Tongue (tissue), 2 donors: ENCODE results near the gene OR2T1. TPM values are rescaled to one million over a fixed set of nuclear protein-coding genes. Genes with fewer than 3 reads are reported as not detected.
"Not testable (repeated sequence)": the region's sequence is repeated elsewhere in the genome, so short reads cannot be mapped to it uniquely, and the experiment has no call there.

ENCODE experiments used
- DNase-seq: peaks from one replicate; pipeline ENCODE4 v3.0.0-alpha.2; 2015
- total RNA-seq: library from RNA; depleted of rRNA; stranded (reverse); fragments of >200 nt; gene quantifications from one replicate; pipeline ENCODE4 v1.2.3, GENCODE V29; 2014

OR2T1 gene, protein sequence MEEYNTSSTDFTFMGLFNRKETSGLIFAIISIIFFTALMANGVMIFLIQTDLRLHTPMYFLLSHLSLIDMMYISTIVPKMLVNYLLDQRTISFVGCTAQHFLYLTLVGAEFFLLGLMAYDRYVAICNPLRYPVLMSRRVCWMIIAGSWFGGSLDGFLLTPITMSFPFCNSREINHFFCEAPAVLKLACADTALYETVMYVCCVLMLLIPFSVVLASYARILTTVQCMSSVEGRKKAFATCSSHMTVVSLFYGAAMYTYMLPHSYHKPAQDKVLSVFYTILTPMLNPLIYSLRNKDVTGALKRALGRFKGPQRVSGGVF
- not detected for total RNA-seq

DNA sequence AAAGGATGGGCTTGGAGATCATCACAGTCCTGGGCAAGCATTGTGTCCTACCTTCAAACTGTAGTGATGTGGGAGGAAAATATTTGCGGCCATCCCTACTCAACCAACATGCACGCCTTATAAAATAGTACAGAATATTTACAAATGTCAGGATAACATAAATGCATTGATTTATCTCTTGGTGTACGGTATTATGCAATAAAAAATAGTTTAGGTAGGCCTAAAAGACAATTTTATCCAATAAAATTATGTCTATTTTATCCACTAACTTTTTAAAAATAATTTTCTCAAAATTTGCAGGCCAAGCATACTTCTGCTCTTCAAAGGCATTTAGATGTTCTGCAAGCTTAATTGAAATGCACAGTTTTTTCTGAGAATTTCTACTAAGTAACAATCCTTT is at the start of gene OR2T1:
Gene OR2T1, plus strand, starts transcription at position 301 of the 400 bp plus-strand sequence. CDS start 3,100 bp downstream, outside the sequence.
- DNase-seq: no peak

DNA sequence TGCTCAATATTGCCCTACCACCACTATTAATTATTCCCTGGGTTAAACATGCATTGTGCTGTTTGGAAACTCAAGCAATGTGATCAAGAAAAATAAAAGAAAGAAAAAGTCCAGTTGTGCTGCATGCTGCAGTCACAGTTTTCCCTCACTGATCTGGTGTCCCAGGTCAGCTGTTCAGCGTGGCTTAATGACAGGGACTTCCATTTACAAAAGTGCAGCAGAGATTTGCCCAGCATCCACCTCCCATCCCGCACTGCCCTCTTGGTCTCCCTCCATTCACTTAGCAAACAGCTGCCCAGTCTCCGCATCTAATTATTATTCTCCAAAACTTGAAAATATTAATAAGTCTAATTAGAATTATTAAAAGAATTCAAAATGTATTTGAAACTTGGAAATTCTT is 43.4 kb upstream of the OR2T1 start:
- no peak for DNase-seq

DNA sequence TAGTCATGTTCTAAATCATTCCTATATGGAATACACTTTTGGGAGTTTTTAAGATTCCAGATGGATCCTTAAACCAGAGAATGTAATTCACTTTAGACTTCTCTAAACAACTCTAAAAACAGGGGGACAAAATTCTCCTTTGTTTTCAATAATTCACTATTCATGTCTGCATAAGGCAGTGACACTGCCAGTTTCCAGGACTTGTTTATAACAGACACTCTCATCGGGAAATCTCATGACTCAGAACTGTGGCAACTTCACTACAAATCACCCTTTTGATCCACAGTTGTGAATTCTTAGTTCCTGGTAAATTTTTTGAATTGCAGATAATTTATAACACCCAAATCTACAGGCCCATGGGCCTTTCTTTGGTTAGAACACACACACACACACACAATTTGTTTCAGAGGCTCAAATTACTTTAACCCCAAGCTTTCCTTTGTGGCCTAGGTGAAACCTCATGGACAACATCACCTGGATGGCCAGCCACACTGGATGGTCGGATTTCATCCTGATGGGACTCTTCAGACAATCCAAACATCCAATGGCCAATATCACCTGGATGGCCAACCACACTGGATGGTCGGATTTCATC is 41.6 kb upstream of the OR2T1 start, which contains the start of gene OR2T4:
Gene OR2T4, plus strand, starts transcription at position 545 of the 595 bp plus-strand sequence. Its CDS starts 0 bp downstream, at position 545.
- DNase-seq: no peak

DNA sequence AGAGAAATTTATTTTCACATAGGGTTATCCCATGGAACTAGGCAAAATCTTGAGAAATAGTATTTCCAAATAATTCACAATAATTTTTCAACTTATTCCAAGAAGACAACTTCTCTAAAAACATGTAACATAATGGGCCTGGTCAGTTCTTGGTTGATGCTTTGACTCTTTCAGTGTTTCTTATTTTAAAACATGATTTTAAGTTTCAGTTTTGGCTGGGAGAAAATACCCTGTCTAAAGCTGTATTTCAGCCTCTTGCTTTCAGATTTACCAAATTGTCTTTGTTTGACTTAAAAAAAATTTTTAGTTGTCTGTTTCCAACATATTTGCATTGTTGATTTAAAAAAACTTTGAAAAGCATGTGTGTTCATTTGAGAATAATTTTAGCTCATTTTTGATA is 36.2 kb upstream of the OR2T1 start:
- no peak for DNase-seq

DNA sequence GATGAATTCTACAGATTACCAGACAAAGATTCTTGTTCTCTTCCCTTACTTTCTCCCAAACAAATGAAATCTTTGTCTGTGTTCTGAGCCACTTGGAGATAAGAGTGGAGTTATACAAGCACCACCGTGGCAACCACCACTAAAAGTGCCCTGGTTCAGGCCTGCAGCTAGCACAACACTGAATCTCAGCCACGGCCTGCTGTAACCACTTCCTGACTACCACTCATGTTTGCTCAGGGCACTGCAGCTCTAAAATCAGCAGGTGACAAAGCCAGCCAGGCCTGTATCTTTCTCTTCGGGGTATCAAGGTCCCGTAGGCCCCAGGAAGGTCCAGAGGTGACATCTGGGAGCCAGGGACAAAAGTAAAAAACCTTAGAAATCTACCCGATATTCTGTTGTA is 30.5 kb upstream of the OR2T1 start:
- no peak for DNase-seq

DNA sequence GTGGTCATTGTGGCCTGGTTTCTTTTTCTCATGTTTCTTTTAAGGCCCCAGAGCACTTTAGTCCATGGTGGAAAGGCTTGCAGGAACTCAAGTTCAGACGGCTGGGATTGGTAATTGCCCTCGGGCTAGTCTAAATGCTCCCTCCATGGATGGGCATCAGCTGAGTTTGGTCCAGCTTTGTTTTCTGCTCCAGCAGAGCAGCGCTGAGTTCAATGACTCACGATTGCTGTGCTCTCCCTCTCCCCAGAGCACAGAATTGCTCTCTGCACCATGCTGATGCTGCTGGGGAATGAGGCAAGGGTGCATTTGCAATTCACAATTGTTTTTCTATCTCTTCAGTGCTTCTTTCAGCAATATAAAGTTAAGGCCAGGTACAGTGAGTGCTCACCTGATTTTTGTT is 29.1 kb upstream of the OR2T1 start:
- DNase-seq: no peak

DNA sequence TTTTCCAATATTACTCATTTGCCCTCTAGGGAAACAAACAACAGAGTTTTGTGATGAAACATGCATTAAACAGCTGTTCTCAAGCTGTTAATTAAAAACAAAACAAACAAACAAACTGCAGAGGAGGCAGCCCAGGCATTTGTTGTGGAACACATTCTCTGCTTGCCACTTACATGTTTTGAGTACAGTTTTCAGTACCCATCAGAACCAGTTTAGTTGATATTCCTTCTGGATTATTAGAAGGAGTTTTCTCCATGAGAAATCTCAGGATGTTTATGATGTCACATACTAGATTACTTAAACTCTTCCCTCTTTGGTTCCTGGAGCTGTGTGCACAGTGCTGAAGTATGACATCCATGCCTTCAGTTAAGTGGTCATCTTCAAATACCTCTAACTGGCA is 27.4 kb upstream of the OR2T1 start, which contains the start of gene OR2T6:
Gene OR2T6, plus strand, starts transcription at position 301 of the 400 bp plus-strand sequence. CDS start 11,863 bp downstream, outside the sequence.
- DNase-seq: no peak

DNA sequence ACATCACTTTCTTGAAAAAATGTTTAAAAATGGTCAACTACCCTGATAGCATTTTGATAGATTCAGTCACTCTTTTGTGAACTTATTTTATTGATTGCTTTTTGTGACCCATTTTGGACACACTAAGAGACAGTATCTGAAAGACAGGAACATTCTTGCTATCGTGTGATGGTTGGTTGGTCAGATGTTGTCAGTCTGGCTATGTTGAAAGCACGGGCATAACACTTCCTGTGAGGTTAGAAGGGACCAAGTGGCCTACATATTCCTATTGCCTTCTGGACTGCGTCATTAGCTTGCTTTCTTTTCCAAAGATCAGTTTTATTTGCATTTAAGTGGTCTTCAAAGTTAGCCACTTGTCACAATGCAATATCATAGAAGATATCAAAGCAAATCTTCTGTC is 25.9 kb upstream of the OR2T1 start:
- DNase-seq: no peak

DNA sequence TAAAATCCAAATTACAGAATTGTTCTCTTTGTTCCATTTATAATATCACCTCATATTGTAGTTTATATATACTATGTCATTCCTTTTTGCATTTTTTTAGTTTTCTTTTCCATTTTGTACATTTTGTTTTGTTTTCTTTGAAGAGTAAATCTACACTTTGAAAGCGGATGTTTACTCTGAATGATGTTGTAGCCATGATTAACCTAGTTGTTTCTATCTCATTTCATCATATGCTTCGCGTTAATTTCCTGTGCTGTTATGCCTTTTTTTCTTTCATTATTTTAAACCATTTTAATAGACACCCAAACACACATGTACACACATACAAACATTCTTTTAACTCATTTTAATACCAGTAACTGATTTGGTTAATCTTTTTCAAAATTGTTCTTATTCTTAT is 22.0 kb upstream of the OR2T1 start:
- no peak for DNase-seq

DNA sequence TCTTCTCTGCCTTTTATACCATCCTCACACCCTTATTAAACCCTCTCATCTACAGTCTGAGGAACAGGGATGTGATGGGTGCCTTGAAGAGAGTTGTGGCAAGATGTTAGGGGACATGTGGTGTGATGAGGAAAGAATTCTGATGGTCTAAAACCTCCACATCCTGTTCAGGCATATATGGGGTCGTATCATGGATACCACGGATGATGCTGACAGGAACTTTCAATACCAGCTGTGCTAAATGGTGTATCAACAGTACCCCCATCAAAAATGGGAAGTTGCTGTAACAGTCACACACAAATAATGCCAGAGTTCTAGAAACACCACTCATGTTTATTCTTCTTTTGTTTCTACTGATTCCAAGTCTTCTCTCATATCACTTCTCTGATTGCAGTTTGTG is 14.4 kb upstream of the OR2T1 start:
- DNase-seq: no peak

DNA sequence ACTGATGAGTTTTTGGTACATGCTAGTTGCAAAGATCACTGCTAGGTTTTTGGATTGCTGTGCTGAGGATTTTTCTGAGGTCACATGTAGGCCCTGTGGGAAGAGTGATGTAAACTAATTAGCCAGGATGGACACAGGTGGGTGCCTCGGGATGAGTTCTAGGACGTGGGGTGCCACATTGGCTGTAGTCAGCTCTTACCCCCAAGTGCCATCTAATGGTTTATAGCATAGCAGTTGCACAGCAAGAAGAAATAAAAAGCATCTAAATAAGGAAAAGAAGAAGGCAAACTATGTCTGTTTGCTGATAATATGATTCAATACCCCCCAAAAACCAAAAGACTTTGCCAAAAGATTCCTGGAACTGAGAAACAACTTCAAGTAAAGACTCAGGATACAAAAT is 9.8 kb upstream of the OR2T1 start:
- no peak for DNase-seq

DNA sequence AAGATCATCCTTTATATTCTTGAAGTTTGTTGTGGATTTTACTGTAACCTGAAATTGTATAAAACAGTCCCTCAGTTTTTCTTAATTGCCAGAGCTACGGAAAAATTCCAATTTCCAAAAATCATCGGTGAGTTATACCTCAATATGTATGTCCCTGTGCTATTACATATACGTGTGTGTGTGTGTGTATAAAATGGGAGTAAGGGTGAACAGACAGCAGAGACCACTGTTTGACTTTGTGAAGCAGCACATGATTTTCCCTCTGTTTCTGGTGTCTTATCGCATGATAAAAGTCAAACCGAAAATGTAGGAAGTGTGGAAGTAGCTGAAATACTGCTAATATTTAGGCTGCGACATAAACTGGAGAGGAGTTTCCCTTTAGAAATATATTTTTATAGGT is 1.2 kb downstream of the OR2T1 start:
- no peak for DNase-seq

DNA sequence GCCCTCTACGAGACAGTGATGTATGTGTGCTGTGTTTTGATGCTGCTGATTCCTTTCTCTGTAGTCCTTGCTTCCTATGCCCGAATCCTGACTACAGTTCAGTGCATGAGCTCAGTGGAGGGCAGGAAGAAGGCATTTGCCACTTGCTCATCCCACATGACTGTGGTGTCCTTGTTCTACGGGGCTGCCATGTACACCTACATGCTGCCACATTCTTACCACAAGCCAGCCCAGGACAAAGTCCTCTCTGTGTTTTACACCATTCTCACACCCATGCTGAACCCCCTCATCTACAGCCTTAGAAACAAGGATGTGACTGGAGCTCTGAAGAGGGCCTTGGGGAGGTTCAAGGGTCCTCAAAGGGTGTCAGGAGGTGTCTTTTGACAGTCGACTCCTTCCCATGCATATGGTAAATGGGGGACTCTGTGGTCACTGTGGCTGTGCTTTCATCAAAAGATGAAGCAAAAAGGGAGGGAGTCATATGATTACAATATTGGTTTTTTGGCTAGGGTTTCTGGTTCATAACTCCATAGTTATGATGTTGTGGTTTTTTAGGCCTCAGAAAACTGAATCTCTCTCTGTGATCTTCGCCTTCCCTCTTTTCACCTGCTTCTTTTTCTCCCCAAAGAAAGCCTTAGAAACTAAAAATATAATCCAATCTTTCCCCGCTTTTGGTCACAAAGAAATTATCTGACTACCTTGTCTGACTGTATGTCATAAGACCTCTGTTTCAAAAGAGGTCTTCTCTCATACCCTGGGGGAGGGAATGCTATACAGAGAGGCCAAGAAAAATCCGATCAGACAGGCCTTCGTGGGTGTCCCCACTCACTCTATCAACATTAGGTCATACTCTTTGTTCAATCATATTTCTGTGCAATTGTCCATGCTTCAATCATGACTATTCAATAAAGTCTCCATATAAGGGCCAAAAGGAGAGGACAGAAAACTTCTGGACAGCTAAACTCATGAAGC is 4.2 kb downstream of the OR2T1 start:
- no peak for DNase-seq

DNA sequence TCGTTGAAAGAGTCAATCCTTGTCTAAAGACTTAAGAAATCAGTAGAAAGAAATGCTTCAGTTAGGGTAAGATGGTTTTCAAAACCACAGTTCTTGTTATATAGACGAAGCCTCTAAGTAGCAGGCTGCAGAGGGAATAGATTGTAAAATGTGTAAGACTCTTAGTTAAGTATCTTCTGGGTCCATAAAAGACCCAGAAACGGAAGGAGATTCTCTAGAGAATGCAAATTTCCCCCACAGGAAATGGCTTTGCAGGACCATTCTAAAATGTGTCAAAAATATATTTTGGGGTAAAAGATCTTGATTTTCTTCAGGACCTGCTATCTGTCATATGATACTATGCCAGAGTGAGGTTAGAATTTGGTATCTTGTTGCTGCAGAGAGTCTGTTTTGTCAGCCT is 13.4 kb downstream of the OR2T1 start:
- no peak for DNase-seq

DNA sequence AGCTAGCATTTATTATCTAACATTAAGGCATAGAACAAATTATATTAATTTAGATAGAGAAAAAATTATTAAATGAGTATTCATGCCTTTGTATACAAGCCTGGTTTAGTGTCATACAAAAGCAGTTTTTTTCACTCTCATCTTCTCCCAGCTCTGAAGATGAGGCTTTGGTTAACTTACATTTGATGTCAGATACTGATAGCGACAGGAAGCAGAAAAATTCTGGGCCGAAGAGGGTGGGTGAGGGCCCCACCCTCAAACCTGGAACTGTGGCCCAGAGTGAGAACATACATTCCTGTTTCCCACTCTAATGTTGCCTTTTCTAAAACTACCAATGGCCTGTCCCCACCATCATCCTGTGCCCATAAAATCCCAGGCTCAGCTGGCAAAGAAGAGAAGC is 15.0 kb downstream of the OR2T1 start:
- no peak for DNase-seq

DNA sequence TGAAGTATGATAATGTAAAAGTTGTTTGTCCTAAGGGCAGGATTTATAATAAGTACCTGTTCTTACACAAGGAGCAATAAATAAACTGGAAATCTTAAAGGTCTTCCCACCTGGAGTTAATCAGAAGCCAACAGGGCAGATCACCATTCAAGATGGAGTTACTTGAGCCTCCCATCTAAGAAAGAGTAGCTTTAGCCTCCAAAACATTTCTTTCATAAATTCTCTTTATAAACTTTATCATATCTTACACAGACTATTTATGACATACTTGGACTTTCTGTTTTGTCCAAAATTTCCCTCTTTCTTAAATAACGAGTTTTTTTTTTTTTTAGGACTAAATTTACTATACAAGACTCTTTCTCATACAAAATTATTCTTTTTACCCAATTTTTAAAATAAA is 18.5 kb downstream of the OR2T1 start:
- no peak for DNase-seq

DNA sequence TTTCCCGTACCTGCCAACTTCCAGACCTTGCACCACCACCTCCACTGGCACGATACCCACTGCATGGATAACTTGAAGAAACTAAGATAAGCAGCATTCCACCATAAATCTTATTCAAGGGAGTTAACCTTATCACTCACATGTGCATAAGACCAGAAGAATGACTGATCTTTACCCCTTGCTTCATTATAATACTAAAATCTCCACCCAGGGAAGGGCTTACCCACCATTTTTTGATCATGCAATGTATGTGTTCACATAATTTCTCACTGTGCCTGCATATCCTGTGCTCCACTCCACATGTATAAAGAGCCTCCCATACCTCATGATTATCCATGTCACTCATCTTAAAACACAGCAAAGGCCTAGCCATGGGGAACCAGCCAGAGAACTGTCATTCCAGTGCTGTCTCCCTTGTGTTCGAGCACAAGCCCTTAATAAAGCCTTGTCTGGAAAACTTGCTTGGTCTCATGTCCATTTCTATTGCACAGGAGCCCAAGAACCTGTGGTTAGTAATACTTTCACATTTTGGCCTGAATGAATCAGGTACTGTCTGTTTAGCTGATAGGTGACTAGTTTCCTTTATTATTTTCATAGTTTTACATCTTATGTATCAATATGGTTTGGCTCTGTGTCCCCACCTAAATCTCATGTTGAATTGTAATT is 24.8 kb downstream of the OR2T1 start:
- DNase-seq: not testable (repeated sequence)

DNA sequence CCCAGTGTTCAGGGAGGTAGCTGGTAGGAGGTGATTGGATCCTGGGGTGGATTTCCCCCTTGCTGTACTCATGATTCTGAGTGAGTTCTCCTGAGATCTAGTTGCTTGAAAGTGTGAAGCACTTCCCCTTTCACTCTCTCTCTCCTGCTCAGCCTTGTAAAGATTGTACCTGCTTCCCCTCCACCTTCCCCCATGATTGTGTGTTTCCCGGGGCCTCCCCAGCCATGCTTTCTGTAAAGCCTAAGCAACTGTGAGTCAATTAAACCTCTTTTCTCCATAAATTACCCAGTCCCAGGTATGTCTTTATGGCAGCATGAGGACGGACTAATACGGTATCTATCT is 25.3 kb downstream of the OR2T1 start:
- not testable (repeated sequence) for DNase-seq

DNA sequence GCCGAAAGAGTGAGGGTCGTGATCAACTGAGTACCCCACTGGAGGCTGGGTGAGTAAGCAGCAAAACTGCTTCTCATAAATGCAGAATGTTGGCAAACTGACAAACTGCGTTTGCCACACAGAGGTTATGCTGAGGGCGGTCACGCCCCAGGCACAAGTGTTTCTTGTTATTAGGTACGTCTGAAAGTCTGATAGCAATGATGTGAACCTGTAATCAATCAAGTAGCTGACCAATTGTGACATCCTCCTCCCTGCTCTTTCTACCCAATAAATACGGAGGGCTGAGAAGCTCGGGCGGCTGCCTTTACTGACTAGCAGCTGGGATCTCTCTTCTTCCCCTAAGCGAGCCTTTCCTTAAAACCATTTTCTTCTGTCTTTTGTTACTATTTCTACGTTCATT is 28.8 kb downstream of the OR2T1 start:
- not testable (repeated sequence) for DNase-seq

DNA sequence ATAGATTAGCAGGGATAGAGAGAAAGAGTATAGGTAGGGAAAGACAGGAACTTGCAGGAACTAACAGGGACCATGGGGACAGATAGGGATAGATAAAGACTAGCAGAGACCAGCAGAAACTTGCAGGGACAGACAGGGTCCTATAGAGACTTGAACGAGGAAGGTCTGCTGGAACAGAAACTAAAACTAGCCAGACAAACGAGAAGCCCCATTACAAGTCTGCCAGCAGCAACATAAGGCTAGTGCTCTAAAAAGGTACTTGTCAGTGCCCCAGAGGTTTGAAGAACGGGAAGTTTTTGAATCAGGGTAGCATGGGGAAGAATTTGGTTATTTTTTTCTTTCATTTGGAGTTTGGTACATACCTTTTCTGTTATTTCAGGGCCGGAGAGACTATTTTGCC is 29.4 kb downstream of the OR2T1 start:
- DNase-seq: not testable (repeated sequence)

DNA sequence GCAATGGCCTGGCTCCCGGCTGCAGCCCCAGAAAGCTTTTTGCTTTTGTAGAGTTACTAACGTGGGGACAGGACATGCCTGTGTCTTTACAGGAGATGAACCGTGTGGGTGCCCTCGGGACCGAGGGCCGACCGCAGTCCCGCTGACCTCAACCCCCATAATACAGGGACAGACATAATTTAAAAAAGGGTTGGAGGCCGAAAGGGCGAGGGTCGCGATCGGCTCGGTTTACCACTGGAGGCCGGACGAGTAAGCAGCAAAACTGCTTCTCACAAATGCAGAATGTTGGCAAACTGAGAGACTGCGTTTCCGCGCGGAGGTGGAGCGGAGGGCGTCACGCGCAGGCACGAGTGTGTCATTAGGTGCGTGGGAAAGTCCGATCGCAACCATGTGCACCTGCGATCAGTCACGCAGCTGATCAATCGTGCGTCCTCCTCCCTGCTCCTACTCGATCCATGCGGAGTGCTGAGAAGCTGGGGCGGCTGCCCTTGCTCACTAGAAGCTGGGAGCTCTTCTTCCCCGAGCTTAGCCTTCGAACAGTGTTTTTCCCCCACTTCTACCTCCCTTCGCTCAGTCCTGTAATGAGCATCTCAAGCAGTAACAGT is 31.1 kb downstream of the OR2T1 start:
- DNase-seq: not testable (repeated sequence)

DNA sequence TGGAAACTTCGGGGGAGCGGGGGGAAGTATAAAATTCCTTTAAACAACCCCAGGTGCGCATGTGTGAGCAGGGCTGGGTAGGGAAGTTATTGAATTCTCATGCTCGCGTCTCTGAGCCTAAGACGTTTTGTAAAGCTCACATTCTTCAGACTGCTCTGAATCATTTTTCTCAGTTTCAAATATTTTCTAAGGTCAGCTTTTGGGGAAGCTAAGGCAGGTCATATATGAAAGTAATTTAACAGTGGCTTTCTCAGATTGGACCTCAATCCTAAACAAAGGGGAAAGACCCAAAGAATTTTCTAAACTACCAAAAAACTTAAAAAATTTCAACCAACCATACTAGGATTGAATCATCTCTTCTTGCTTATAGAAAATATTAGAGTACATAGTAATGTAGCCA is 32.1 kb downstream of the OR2T1 start:
- DNase-seq: not testable (repeated sequence)
